Gastroesophageal sphincter (tissue), 4 donors: Measurements from ENCODE around the gene ABI2. TPM values are rescaled to one million over a fixed set of nuclear protein-coding genes. Genes with fewer than 3 reads are reported as not detected.

Experiments
- ATAC-seq: fragments of 150-250 bp; one replicate; pipeline ENCODE4 v1.9.1; 2016; ENCODE audit warnings: mild to moderate bottlenecking, moderate library complexity
- H3K27ac ChIP-seq, 4 donors: fragments of 200-600 bp; sonication (generic) in 3 of 4; 1 replicate in 3 of 4; 2 replicates in 1 of 4; pipeline ENCODE4 v1.5.1; 2016 to 2019
- H3K27me3 ChIP-seq: fragments of 200-600 bp; sonication (generic); one replicate; pipeline ENCODE4 v1.5.1; 2019
- H3K36me3 ChIP-seq, 2 donors: fragments of 200-600 bp; sonication (generic); one replicate each; pipeline ENCODE4 v1.5.1; 2019; ENCODE audit warnings: control low read depth in 1 of 2
- H3K4me1 ChIP-seq, 3 donors: fragments of 200-600 bp; sonication (generic); 1 replicate in 2 of 3; 2 replicates in 1 of 3; pipeline ENCODE4 v1.5.1; 2016 to 2019; ENCODE audit warnings: control low read depth in 2 of 3
- H3K4me3 ChIP-seq, 2 donors: fragments of 200-600 bp; sonication (generic); one replicate each; pipeline ENCODE4 v1.5.1; 2019; ENCODE audit warnings: mild to moderate bottlenecking in 1 of 2, moderate library complexity in 1 of 2
- H3K9me3 ChIP-seq, 3 donors: fragments of 200-600 bp; sonication (generic); one replicate each; pipeline ENCODE4 v1.5.1; 2017 to 2019; ENCODE audit warnings: control low read depth in 2 of 3
- CTCF ChIP-seq, 4 experiments: fragments of 200-600 bp in 2 of 4; fragments of 450-650 bp in 2 of 4; sonication (generic) in 1 of 4; IDR thresholded peaks; one replicate each; pipeline ENCODE4 v1.5.1; 2017 to 2019; ENCODE audit warnings: antibody characterized with exemption in 4 of 4, mild to moderate bottlenecking in 2 of 4, moderate library complexity in 2 of 4
- EP300 ChIP-seq: sonication (generic); formaldehyde crosslinking; IDR thresholded peaks from one replicate; pipeline ENCODE4 v1.6.1; 2017; ENCODE audit warnings: antibody characterized with exemption, mild to moderate bottlenecking
- POLR2A ChIP-seq, 2 donors: fragments of 450-650 bp; IDR thresholded peaks; one replicate each; pipeline ENCODE4 v1.6.1; 2017; ENCODE audit warnings: antibody characterized with exemption in 2 of 2, mild to moderate bottlenecking in 2 of 2, moderate library complexity in 1 of 2
- POLR2AphosphoS5 ChIP-seq: sonication (generic); formaldehyde crosslinking; IDR thresholded peaks from one replicate; pipeline ENCODE4 v1.6.1; 2017; ENCODE audit warnings: antibody characterized with exemption
- WGBS, 2 donors: methylation state at CpG; one replicate each; pipeline ENCODE4 v1.1.5; 2018; ENCODE audit warnings: low coverage in 1 of 2; 5-methylcytosine and 5-hydroxymethylcytosine counted together
- total RNA-seq, 4 donors: library from RNA; depleted of rRNA; stranded (reverse); fragments of >200 nt; gene quantifications; one replicate each; pipeline ENCODE4 v1.1.0, GENCODE V29; 2016

The ABI2 gene
- total RNA-seq, 4 donors from 2014 or later = 33.0 to 57.5 (median 45.0) TPM

GRCh38 chr2:203440671-203441070 lies 112.5 kb downstream of the ABI2 start:
- no peak for ATAC-seq
- no peaks in the 10 kb centered on the region for H3K27me3 ChIP-seq
- peaks cover 0 to 83% of the 10 kb centered on the region in 2 donors for H3K36me3 ChIP-seq
- WGBS, 2 donors = 70% methylated on average over 3 of the region's 4 CpGs; no CpG with 5 or more reads in 1 of the 2 donors
- no peaks in the 10 kb centered on the region for H3K4me1 ChIP-seq
- no peaks in the 10 kb centered on the region for H3K9me3 ChIP-seq
- no peak overlapping the region for H3K27ac ChIP-seq
- TF ChIP-seq EP300 = no peak
- no peak for TF ChIP-seq CTCF (IDR thresholded peaks at IDR 0.05)
- TF ChIP-seq POLR2A (IDR thresholded peaks at IDR 0.05) = no peak
- no peak overlapping the region for H3K4me3 ChIP-seq

- Histone ChIP-seq H3K27ac (no peak overlapping the region), H3K36me3 (peaks cover 0 to 88% of the 10 kb centered on the region in 2 donors), H3K4me1 (no peaks in the 10 kb centered on the region), H3K4me3 (no peak overlapping the region), H3K27me3 (no peaks in the 10 kb centered on the region), H3K9me3 (no peaks in the 10 kb centered on the region)
- ATAC-seq = no peak
- TF ChIP-seq POLR2A (IDR thresholded peaks at IDR 0.05) (no peak), CTCF (IDR thresholded peaks at IDR 0.05) (no peak), POLR2AphosphoS5 (no peak), EP300 (no peak)
- 78 to 88% methylated on average over 3 of the region's 3 CpGs for WGBS, 2 donors
These were observed 113.3 kb downstream of the ABI2 start for GRCh38 chr2:203441463-203441862.

- TF ChIP-seq POLR2A (IDR thresholded peaks at IDR 0.05) (no peak), CTCF (IDR thresholded peaks at IDR 0.05) (no peak), EP300 (no peak), POLR2AphosphoS5 (no peak)
- H3K4me1 ChIP-seq = no peaks in the 10 kb centered on the region
- no peak overlapping the region for H3K4me3 ChIP-seq
- no peaks in the 10 kb centered on the region for H3K9me3 ChIP-seq
- ATAC-seq = no peak
- H3K27me3 ChIP-seq = no peaks in the 10 kb centered on the region
- WGBS, 2 donors = 37 to 53% methylated on average over 4 to 5 of the region's 5 CpGs
- H3K27ac ChIP-seq = no peak overlapping the region
- peaks cover 0 to 88% of the 10 kb centered on the region in 2 donors for H3K36me3 ChIP-seq
These were observed 114.3 kb downstream of the ABI2 start for GRCh38 chr2:203442463-203442862.

GRCh38 chr2:203444738-203445137 lies 116.5 kb downstream of the ABI2 start:
- peaks cover 0 to 95% of the 10 kb centered on the region in 2 donors for H3K36me3 ChIP-seq
- H3K27ac ChIP-seq = no peak overlapping the region
- WGBS, 2 donors = 59 to 75% methylated on average over 4 to 7 of the region's 7 CpGs
- H3K4me3 ChIP-seq = no peak overlapping the region
- H3K4me1 ChIP-seq = no peaks in the 10 kb centered on the region
- no peak for ATAC-seq
- H3K27me3 ChIP-seq = no peaks in the 10 kb centered on the region
- TF ChIP-seq POLR2A (IDR thresholded peaks at IDR 0.05) = no peak
- TF ChIP-seq POLR2AphosphoS5 = no peak
- TF ChIP-seq EP300 = no peak
- no peak for TF ChIP-seq CTCF (IDR thresholded peaks at IDR 0.05)
- H3K9me3 ChIP-seq = no peaks in the 10 kb centered on the region

GRCh38 chr2:203446071-203446481 lies 117.9 kb downstream of the ABI2 start:
- no peak for ATAC-seq
- 70 to 95% methylated on average over 2 to 3 of the region's 3 CpGs for WGBS, 2 donors
- no peaks in the 10 kb centered on the region for H3K4me1 ChIP-seq
- no peaks in the 10 kb centered on the region for H3K9me3 ChIP-seq
- no peak for TF ChIP-seq POLR2A (IDR thresholded peaks at IDR 0.05)
- TF ChIP-seq CTCF (IDR thresholded peaks at IDR 0.05) = no peak
- TF ChIP-seq EP300 = no peak
- no peak for TF ChIP-seq POLR2AphosphoS5
- H3K36me3 ChIP-seq = peaks cover 0 to 91% of the 10 kb centered on the region in 2 donors
- H3K27ac ChIP-seq = no peak overlapping the region
- no peak overlapping the region for H3K4me3 ChIP-seq
- no peaks in the 10 kb centered on the region for H3K27me3 ChIP-seq
